HG03565 (cell line): ENCODE measurements around the gene STX16.

Experiments
- ATAC-seq: cut with Tn5 transposase; IDR thresholded peaks from one replicate; pipeline ENCODE4 v1.9.1; 2021; ENCODE audit warnings: mild to moderate bottlenecking, moderate library complexity; ENCODE audit not compliant: unreplicated experiment

Gene STX16

DNA sequence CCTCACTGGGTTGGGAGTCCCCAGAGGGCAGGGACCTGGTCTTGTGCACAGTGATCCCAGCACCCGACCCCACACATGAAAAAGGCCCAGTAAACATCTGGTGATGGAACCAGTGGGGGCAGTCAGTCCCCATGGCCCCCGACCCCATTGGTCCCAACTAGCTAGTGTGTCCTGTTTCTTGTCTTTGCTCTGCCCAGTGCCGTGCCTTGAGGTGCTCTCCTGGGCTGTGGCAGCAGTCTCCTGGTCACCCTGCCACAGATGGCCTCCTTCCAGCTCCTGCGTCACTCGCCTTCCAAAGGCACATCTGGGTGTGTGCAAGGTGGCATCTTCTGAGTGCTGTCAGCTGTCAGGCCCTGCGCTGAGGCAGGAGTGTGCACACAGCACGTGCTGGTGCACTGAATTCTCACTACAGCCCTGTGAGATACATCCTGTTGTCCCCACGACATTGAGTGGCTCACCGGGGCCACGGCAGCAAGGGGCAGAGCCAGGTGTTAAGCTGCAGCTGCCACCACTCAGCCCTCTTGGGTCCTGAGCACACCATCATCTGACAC, 45.4 kb downstream of the STX16 start:
- ATAC-seq: no peak

DNA sequence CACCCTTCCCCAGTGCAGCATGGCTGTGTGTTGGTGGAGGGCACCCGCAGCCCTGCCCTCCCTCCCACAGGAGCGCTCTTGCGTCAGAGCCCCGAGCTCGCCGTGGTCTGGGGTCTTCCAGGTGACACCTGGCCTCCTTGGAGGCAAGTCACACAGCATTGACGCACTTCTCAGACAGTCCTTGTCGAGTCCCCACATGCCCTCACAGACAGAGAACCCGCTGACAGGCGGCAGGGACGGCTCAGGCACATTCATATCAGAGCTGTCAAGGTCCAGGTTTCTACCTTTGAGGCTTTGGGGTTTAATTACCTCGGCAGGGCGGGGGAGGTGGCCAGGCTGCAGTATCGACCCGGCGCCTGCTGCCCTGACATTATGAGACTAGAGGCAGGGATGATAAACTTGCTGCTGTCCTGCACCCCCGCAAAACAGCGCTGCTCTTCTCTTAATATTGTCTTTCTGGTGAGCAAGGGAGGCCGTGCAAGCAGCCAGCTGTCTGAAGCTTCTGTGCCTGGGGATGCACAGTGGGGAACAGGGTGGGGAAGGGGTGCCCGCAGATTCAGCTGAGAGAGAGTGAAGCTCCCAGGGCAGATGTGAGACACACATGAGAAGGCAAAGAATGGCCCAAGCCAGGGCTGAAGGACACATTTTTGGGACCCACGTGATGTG, 46.3 kb downstream of the STX16 start:
- no peak for ATAC-seq

DNA sequence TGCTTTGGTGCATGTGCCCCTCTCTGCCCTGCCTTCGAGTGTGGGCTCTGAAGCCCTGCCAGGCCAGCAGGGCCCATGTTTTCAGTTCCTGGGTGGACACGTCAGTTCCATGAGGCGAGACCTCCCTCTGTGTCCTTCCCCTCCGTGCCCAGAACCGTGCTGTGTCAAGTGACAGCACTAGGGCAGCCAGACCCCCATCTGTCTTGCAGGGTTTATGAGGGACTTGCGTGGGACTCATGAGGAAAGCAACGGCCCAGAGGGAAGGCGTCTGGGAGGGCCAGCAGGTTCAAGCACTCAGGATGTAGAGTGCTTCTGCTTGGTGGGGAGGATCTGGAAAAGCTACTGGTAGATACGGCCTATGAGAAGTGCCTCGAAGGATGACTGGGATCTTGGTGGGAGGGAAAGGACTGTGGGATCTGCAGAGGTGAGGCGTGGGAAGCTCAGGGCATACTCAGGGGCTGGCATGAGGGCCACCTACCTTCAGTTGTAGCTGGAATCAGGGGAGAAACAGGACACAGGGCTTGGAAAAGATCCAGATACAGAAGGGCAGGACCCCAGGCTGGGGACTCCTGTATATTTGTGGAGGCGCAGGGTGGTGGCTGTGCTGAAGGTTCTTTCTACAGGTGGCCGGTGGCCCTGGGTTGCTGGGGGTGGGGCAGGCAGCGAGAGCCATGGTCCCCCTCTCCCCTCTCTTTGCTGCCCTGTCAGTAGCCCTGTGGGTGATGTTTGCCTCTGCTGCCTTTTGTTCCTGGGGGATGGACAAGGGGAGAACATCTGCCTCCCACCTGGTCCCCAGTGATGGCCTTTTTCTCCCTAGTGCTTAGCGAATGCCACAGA, 47.0 kb downstream of the STX16 start:
- no peak for ATAC-seq

DNA sequence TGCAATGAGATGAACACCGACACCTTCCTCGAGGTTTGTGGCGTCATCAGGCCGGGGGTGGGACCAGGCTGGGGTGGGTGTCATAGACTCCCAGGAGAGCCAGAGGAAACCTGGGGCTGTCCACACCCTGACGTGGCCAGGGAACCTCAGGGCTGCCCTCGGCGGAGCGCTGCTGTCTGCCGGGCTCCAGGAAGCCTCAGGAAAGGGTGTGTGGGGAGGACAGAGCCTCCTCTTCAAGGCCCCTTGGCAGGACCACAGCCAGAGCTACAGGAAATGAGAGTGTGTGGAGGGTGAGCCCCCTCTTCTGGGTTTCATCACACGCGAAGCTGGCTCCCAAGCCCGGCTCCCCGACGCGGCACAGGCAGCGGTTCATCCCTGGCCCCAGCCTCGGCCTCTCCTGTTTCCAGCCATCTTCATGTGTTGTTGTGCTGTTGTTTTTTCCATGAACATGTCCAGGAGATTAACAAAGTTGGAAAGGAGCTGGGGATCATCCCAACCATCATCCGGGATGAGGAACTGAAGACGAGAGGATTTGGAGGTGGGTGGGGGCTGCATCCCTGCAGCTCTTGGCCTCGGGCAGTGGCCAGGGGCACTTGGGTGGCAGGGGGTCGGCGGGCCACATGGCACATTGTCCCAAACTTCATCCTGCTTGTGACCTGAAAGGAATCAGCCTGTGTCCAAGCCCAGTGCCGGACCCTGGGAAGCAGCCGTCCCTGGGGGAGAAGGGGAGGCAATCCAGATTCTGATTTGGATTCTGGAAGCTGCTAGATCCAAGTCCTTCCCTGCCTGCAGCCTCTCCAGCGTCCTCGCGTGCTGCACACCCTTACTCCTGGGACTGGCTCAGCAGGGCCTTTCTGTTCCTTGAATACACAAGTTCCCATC, 47.9 kb downstream of the STX16 start:
- no peak for ATAC-seq

DNA sequence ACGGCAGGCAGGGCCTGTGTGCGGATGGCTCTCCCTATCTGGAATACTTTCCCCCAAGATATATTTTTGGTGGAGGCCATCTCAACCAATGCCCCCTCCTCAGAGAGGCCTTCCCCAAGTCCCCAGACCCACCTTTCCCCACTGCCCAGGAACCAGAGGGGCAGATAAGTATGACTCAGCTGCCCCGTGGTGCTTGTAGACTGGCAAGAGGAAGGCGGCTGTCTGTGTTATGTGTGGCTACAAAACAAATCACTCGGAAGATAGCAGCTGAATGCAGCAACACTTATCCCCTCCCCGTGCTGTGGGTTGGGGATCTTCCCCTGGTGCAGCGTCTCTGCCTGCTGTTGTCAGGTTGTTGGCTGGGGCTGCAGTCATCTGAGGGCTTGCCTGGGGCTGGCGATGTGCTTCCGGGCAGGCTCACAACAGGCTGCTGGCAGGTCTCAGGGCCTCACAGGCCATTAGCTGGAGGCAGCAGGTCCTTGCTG, 48.6 kb downstream of the STX16 start:
- no peak for ATAC-seq

DNA sequence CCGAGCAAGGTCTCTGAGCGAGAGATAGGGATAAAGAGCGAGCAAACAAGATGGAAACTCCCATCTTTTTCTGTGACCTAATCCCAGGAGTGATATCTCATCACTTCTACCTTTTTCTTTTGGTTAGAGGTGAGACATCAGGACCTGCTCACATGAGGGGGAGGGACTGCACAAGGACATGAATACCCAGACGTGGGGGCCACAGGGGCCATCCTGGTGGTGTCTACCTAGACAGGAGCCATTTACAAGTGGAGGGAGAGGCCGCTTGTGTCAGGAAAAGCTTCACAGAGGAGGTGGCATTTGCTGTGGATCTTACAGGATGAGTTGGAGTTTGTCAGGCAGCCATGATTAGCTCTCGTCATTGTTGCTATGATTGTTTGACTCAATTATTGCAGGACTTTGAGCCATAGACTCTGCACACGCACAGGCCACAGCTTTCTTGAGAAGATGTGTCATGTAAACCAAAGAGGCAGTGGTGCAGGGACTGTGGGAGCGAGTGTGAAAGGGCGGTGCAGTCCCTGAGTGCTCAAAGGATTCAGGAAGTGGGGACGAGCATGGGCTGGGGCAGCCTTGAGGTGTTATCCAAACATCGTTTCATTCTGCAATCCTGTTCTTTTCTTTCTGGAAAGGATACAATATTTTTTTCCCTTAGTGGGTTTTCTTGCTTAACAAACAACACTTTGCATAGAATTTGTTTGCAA, 49.2 kb downstream of the STX16 start:
- ATAC-seq: no peak

DNA sequence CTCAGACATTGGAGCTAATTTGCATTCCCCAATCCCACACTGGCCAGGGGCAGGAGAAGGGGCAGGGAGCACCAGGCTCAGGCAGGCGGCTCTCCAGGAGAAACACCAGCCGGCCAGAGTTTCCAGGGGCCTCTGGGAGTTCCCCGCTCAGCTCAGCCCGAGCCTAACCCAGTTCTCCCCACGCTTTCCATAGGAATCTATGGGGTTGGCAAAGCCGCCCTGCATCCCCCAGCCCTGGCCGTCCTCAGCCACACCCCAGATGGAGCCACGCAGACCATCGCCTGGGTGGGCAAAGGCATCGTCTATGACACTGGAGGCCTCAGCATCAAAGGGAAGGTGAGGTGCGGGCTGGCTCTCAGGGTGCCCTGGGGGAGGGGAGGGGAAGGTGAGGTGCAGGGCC, 49.7 kb downstream of the STX16 start:
- no peak for ATAC-seq

DNA sequence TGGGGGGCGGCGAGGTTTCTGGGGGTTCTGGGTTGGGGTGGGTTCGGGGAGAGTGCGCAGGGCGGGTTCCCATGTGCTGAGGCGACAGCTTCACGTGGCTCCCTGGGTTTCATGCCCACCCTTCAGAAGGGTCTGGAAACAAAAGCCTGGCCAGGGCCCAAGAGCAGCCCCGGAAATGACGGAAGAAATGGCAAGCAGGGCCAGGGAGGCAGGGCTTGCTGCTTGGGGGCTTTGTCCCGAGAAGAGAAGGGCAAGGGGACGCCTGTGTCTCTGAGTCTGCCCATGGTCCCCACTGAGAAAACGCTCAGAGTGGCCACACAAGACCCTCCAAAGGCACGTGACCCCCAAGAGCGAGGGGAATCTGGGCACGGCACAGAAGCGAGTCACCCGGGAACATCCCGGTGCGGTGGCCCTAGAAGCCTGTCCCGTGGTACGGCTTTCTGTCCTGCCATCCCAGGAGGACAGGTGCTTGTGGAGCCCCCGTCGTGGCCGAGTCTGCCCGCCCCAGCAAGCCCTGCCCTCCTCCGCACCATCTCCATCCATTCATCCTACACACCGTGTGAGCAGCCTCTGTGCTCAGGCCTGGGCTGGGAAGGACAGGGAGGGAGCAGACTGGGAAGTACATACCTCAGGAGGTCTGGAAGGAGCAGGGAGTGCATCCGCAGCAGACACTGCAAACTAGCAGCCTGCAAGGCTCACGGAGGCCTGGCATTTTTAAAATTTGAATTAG, 50.5 kb downstream of the STX16 start:
- ATAC-seq: no peak

DNA sequence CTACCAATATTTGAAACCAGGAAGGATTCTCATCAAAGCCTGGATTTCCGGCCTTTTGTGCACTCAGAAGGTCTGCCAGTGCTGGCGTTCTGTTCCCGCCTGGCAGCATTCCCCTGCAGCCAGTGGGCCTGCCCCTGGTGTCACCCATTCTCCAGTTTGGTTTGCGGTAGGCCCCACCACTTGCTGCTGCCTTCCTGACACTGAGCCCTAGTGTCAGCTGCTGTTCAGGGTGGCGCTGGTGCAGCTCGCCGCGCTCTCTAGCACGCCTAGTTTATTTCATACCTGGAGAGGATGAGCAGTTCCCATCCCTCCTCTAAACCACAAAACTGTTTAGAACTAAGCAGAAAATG, 51.1 kb downstream of the STX16 start:
- no peak for ATAC-seq

DNA sequence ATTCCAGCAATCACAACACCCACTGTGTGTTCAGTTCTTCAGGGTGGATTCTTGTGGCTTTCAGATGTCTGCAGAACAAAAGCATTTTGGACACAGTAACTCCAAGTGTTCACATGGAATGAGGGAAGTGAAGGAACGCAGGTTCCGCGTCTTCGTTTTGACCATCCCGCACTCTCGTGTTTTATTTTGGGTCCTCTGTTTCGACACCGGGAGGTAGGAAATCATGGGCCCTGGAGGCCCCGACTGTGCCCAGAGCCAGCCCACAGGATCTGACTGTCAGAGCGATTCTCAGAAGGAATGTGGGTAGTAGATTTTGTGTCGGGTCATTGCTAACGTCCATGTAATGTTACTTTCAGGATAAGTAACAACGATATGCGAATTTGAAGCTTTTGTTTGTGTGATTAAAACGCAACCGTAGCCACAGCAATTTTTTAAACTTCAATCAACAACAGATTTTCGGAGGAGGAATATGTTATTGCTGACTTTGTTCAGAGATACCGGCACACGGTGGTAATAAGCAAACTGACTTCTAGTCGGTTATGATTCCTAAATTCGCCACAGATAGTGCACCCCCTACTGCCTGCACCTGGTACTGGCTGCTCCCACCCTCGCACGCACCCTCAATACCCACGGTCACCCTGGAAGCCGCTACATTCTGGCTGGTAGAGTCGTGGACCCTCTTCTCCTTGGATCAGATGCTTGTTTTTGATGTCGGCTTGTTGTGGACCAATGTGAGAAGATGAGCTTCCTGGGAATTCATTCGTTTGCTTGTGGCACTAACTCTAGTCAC, 52.0 kb downstream of the STX16 start:
- ATAC-seq: no peak

DNA sequence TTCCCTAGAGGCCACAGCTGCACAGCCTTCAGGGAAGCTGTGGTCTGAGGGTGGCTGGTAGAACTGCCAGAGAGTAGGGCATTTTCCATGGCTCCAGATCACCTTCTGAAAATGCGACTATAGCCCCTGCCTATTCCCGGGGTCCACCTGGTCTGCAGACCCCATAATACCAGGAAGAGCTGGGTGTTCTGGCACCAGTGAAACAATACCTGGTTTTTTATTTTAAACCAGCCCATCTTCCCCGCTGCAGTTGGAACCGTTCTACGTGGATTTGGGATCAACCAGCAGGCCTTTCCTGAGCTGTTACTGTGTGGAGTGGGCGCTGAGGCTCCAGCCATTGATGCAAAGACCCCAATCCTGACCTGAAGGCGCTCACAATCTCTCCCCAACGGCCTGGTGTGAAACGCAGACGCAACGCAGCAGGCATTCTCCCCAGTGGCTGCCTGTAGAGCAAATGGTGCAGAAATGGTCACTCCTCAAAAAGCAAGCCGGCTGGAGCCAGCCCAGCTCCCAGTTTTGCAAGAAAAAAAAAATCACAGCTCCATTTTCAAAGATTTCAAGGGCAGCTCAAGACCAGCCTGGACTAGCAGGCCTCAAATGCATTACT, 52.8 kb downstream of the STX16 start:
- no peak for ATAC-seq

DNA sequence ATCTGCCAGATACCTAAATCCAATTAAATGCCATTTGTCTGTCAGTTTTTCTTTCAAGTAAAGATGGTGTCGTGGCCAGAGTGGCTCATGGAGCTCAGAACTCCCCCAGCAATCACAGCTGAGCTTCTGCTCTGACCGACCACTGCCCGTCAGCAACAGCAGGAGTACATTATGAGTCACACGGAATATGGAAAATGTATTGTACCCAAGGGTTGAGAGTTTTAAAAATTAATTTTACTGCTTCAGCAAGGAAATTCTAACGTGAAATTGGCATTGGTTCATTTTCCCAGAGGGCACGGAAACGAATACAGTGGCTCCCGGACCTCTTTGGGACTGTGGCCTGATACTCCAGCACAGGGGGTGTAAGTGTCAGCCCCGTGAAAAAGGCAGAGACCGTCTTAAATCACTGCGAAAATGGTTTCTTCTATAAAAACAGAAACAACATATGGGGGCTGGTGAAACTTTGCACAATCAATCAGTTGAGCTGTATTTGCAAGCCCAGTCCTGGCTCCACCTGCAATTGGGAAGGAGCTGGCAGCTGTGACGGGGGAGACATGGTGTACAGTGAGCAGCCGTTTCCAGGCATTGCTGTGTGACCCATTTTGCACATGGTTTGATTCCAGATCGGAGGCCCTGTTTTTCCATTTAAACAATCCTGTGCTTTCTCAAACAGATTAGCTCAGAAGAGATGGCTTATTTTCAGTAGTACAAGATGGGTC, 54.3 kb downstream of the STX16 start:
- no peak for ATAC-seq

DNA sequence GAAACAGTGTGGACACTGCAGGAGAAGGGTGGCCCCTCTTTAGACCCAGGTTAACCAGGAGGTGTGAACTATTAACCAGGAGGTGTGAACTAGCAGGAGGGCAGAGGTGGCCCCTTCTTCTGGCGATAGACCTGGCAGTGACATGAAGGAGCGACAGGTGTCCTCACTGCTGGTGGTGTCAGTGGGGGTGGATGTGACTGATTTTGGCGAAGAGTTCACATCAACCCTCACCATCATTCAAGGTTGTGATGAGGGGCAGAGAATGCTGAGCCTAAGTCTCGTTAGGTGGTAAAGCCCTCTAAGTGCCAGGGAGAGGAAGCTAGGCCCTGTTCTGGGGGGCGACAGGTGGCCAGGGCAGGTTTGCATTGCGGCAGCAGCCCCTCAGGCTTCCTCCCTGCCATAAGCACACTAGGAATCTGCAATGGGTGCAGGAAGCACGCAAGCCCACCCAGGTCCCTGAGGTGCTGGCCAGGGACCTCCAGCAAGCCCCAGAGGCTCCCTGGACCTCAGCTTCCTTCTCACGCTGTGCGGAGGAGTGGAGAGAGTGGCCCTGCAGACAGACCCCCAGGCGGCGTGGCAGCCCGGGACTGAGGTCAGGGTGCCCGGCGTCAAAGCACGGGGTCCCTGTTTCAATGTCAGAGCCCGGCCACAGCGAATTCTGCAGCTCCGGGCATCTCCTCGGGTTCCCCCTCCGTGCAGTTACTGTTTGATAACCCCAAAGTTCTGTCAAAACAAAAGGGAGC, 55.2 kb downstream of the STX16 start:
- ATAC-seq: no peak

DNA sequence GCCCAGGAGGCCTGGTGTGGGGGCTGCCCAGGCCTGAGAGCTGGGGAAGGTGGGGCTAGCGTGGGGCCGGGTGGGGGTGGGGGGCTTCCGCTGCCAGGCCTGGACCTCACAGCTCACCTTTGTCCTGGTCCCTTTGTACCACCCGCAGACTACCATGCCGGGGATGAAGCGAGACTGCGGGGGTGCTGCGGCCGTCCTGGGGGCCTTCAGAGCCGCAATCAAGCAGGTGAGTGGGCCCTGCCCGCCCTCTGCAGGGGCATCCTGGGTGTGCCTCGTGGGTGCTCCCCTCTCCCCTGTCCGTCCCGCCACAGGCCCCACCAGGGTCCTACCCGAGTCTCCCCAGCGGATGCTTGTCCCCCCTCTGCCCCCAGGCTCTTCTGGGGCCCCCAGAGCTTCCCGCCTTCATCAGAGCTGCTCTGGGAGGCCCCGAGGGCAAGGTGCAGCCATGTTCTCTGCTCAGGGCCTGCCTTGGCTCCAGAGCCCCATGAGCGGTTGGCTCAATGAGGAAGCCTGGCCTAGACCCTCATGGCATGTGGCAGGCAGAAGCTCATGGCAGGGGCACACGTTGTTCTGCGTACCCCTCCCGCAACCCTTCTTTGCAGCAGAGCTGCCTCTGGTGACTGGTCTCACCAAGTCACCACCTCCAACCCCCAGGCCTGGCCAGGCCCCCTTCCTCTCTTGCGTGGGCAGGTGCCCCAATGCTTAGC, 56.0 kb downstream of the STX16 start:
- ATAC-seq: no peak

DNA sequence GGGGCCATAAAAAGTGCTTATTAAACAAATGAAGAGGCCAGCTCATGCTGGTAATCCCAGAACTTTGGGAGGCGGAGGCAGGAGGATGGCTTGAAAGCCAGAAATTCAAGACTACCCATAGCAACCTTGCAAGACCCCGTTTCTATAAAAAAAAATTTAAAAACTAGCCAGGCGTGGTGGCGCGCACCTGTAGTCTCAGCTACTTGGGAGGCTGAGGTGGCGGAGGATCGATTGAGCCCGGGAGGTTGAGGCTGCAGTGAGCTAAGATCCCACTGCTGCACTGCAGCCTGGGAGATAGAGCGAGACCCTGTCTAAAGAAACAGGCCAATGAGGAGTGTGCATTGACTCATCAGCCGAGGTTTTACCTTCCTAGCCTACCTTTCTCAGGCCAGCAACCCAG, 56.7 kb downstream of the STX16 start:
- ATAC-seq: no peak

DNA sequence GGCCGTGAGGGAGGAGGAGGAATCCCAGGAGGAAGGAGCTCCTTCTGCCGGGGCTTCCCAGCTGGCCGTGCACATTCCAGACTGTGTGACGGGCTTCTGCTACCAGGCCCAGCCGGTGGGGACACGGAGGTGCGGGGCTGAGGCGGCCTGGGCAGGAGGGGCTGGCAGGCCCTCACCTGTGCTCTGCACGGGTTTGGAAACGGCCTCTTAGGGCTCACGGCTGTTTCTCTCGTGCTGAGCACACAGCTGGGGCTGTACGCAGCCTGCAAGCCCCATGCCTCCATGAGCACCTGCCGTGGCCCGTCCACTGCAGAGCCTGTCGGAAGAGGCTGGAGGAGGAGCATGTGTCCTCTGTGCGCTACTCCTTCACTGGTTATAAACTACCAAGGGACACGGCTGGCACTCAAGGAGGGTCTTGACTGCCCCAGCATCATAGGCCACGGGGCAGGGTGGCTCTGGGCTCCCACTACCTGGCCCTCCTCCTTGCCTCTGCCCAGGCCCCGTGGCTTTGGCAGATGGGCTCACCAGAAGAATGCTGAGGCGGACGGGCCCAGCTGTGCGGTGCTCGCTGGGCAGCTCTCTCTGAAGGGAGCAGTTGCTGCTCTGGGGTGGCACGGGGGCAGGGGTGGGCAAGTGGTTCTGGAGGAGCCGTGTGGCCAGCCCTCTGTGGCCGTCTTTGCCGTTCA, 57.3 kb downstream of the STX16 start:
- no peak for ATAC-seq
